Measurements from ENCODE around the gene IRF9.

IRF9 gene

DNA sequence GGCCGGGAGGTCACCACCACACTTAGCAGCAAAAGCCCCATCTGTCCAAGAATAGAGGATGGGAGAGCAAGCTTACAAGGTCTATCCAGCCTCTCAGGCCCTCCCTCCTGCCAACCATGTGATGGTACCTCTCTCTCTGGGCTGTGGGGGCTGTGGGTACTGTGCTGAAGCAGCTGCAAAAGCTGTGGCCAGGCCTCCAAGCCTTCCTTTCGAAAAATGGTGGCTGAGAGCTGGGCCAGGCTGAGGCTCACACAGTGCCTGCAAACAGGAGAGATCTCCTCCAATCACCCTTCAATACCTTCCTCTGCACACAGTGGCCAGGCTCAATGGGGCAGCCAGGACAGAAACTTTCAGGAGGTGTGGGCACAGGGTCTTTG, 26.5 kb downstream of the IRF9 start:
- TF ChIP-seq CTCF (IDR thresholded peaks at IDR 0.05; ENCODE audit: low read length, missing control alignments): no peak
- DNase-seq (ENCODE audit: low read depth): no peak
- H3K4me3 ChIP-seq (replicated peaks; ENCODE audit: low read depth, low read length): peak overlapping the region; percentile 80

DNA sequence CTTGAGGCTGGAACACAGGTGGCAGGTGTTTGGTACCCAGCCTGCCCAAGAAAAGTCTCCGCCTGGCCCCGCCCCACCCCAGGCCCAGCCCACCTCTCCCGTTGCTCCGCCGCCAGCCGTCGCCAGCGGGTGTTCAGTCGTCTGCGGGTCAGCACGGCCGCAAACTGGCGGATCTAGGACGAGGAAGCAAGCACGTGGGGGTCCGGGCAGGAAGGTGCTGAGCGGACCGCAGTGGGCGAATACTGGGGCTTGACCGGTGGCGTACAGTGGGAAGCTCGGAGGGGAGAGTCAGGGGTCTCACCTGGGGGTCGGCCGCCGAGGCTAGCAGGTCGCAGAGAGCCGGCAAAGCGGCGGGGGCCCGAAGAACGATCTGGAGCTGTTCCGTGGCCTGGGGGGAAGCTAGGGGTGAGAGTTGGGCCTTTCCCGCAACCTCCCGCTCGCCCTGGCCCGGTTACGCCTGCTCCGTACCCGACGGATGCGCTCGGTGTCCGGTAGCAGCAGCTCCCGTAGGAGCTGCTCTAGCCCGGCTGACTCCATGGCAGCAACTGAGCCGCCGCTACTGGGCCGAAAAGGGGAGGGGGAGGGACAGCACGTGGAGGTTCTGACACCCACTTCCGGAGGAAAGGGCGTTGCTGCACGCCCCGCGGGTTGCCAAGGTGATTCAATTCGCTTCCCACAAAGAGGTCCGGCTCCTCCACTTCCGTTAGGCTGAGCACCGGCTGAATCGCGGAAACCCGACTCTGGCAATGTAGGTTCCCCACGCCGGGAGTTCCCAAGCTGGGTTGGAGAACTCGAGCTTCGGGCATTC, 27.4 kb downstream of the IRF9 start, which contains the start of gene IPO4:
TSS of gene IPO4 (minus strand) at position 566 of the 808 bp plus-strand sequence. CDS start at position 537, 29 bp downstream.
- peak; percentile 99 for DNase-seq (ENCODE audit: low read depth)
- TF ChIP-seq CTCF (IDR thresholded peaks at IDR 0.05; ENCODE audit: low read length, missing control alignments): no peak
- H3K4me3 ChIP-seq (replicated peaks; ENCODE audit: low read depth, low read length): peak within 1 kb of the TSS; percentile 80

- H3K4me3 ChIP-seq (replicated peaks; ENCODE audit: low read depth, low read length): peak overlapping the region; percentile 80
- DNase-seq (ENCODE audit: low read depth): no peak
- TF ChIP-seq CTCF (IDR thresholded peaks at IDR 0.05; ENCODE audit: low read length, missing control alignments): no peak
These were observed 28.0 kb downstream of the IRF9 start for GRCh38 chr14:24189059-24189375.

GRCh38 chr14:24189460-24189859, 28.4 kb downstream of the IRF9 start:
- H3K4me3 ChIP-seq (replicated peaks; ENCODE audit: low read depth, low read length): no peak overlapping the region
- no peak for TF ChIP-seq CTCF (IDR thresholded peaks at IDR 0.05; ENCODE audit: low read length, missing control alignments)

DNA sequence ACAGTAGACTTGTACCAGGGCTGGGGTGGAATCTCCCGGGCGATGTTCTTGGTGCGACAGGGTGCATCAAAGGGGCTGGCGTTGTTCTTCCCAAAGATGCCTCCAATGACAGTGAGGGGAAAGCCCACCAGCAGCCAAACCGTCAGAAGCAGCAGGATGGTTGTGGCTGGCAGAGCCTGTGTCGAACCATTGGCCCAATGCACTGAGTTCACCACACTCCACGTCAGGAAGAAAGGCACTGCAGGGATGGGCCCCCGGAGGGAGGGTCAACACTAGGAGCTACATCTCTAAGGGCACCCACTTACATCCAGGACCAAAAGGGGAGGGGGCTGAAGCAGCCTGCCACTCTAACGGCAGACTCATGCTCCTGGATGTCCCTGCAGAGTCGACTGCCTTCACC, 29.4 kb downstream of the IRF9 start:
- DNase-seq (ENCODE audit: low read depth): no peak
- TF ChIP-seq CTCF (IDR thresholded peaks at IDR 0.05; ENCODE audit: low read length, missing control alignments): no peak
- no peak overlapping the region for H3K4me3 ChIP-seq (replicated peaks; ENCODE audit: low read depth, low read length)

More at GRCh38 chr14:24189460-24189859, 28.4 kb downstream of the IRF9 start:
- no peak for DNase-seq (ENCODE audit: low read depth)

- no peak overlapping the region for H3K4me3 ChIP-seq (replicated peaks; ENCODE audit: low read depth, low read length)
- no peak for DNase-seq (ENCODE audit: low read depth)
- TF ChIP-seq CTCF (IDR thresholded peaks at IDR 0.05; ENCODE audit: low read length, missing control alignments): no peak
These were observed 31.9 kb downstream of the IRF9 start for GRCh38 chr14:24192933-24193332.
